ENCODE results near the gene TLCD3B.

TLCD3B gene, protein sequence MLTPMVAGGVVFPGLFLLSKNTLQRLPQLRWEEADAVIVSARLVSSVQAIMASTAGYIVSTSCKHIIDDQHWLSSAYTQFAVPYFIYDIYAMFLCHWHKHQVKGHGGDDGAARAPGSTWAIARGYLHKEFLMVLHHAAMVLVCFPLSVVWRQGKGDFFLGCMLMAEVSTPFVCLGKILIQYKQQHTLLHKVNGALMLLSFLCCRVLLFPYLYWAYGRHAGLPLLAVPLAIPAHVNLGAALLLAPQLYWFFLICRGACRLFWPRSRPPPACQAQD

GRCh38 chr16:30030841-30031413 is at the start of gene TLCD3B:
Gene TLCD3B, minus strand, starts transcription at chr16:30031271. Its CDS starts 744 bp downstream, at chr16:30030527.
- ATAC-seq = peak; percentile 61
- TF ChIP-seq RARB (CRISPR knock-in tag; IDR thresholded peaks at IDR 0.05) = no peak
- TF ChIP-seq ESRRG (CRISPR knock-in tag; IDR thresholded peaks at IDR 0.05) = no peak
- TF ChIP-seq, protein P1, sequence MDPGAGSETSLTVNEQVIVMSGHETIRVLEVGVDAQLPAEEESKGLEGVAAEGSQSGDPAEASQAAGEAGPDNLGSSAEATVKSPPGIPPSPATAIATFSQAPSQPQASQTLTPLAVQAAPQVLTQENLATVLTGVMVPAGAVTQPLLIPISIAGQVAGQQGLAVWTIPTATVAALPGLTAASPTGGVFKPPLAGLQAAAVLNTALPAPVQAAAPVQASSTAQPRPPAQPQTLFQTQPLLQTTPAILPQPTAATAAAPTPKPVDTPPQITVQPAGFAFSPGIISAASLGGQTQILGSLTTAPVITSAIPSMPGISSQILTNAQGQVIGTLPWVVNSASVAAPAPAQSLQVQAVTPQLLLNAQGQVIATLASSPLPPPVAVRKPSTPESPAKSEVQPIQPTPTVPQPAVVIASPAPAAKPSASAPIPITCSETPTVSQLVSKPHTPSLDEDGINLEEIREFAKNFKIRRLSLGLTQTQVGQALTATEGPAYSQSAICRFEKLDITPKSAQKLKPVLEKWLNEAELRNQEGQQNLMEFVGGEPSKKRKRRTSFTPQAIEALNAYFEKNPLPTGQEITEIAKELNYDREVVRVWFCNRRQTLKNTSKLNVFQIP (CRISPR knock-in tag; IDR thresholded peaks at IDR 0.05; ENCODE audit: borderline replicate concordance, low read depth) = no peak
- no peak for TF ChIP-seq TSHZ2 (CRISPR knock-in tag; IDR thresholded peaks at IDR 0.05)
- TF ChIP-seq, protein P2, sequence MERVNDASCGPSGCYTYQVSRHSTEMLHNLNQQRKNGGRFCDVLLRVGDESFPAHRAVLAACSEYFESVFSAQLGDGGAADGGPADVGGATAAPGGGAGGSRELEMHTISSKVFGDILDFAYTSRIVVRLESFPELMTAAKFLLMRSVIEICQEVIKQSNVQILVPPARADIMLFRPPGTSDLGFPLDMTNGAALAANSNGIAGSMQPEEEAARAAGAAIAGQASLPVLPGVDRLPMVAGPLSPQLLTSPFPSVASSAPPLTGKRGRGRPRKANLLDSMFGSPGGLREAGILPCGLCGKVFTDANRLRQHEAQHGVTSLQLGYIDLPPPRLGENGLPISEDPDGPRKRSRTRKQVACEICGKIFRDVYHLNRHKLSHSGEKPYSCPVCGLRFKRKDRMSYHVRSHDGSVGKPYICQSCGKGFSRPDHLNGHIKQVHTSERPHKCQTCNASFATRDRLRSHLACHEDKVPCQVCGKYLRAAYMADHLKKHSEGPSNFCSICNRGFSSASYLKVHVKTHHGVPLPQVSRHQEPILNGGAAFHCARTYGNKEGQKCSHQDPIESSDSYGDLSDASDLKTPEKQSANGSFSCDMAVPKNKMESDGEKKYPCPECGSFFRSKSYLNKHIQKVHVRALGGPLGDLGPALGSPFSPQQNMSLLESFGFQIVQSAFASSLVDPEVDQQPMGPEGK (CRISPR knock-in tag; IDR thresholded peaks at IDR 0.05; ENCODE audit: borderline replicate concordance) = no peak
- TF ChIP-seq TOX (CRISPR knock-in tag; IDR thresholded peaks at IDR 0.05; ENCODE audit: borderline replicate concordance) = no peak
- TF ChIP-seq GLIS3 (CRISPR knock-in tag; IDR thresholded peaks at IDR 0.05) = no peak
- no peak for TF ChIP-seq ZNF565 (CRISPR knock-in tag; conservative IDR thresholded peaks at IDR 0.05; ENCODE audit: low read depth)
- TF ChIP-seq ISL1 (CRISPR knock-in tag; IDR thresholded peaks at IDR 0.05) = no peak
- TF ChIP-seq ZFP30 (CRISPR knock-in tag; IDR thresholded peaks at IDR 0.05) = no peak
- no peak for TF ChIP-seq ZFP3 (CRISPR knock-in tag; IDR thresholded peaks at IDR 0.05)
- no peak for TF ChIP-seq TCF4 (CRISPR knock-in tag; IDR thresholded peaks at IDR 0.05; ENCODE audit: borderline replicate concordance)
- TF ChIP-seq OSR1 (CRISPR knock-in tag; IDR thresholded peaks at IDR 0.05) = no peak
- no peak for TF ChIP-seq BACH2 (CRISPR knock-in tag; IDR thresholded peaks at IDR 0.05; ENCODE audit: borderline replicate concordance)

DNA sequence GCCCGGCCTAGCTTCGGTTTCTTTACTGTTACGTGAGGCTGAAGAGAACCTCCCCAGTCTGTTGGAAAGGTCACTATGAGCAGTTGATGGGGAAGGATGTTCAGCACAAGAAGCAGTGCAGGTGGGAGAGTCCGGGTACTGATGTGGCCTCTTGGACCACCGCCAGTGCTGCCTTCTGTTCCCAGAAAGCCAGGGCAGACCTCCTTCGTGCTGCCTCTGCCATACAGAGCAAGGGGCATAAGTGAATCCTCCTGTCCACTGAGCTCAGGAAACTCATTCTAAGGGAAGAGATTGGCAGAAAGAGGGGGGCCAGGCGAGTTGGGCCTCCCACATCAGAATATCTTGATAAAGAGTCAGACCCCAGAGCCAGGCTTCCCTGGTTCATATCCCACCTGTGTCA is 48.4 kb upstream of the TLCD3B start:
- no peak for ATAC-seq

More for the DNA sequence above, 48.4 kb upstream of the TLCD3B start:
- TF ChIP-seq ZFP30 (CRISPR knock-in tag; IDR thresholded peaks at IDR 0.05) = no peak
- no peak for TF ChIP-seq ISL1 (CRISPR knock-in tag; IDR thresholded peaks at IDR 0.05)
- TF ChIP-seq TOX (CRISPR knock-in tag; IDR thresholded peaks at IDR 0.05; ENCODE audit: borderline replicate concordance) = no peak
- TF ChIP-seq PPARA (CRISPR knock-in tag; IDR thresholded peaks at IDR 0.05; ENCODE audit: borderline replicate concordance) = no peak
- TF ChIP-seq OSR1 (CRISPR knock-in tag; IDR thresholded peaks at IDR 0.05) = no peak
- no peak for TF ChIP-seq ZNF70 (CRISPR knock-in tag; IDR thresholded peaks at IDR 0.05)
- TF ChIP-seq, protein P1 (CRISPR knock-in tag; IDR thresholded peaks at IDR 0.05; ENCODE audit: borderline replicate concordance, low read depth) = no peak
- no peak for TF ChIP-seq TSHZ2 (CRISPR knock-in tag; IDR thresholded peaks at IDR 0.05)
- TF ChIP-seq ZNF8 (CRISPR knock-in tag; IDR thresholded peaks at IDR 0.05) = no peak

Measured in SK-N-SH treated with all-trans-retinoic acid at 6 μM for 48 hours (cell line).